ENCODE results near the gene PLEKHH1. TPM values are rescaled to one million over a fixed set of nuclear protein-coding genes. Genes with fewer than 3 reads are reported as not detected.
A peak's percentile ranks its signal among the peaks of the same experiment; 100 is the strongest.

Gene PLEKHH1
- total and polyA plus RNA-seq, 8 donors = 1.2 to 19.2 (median 15.3) TPM

DNA sequence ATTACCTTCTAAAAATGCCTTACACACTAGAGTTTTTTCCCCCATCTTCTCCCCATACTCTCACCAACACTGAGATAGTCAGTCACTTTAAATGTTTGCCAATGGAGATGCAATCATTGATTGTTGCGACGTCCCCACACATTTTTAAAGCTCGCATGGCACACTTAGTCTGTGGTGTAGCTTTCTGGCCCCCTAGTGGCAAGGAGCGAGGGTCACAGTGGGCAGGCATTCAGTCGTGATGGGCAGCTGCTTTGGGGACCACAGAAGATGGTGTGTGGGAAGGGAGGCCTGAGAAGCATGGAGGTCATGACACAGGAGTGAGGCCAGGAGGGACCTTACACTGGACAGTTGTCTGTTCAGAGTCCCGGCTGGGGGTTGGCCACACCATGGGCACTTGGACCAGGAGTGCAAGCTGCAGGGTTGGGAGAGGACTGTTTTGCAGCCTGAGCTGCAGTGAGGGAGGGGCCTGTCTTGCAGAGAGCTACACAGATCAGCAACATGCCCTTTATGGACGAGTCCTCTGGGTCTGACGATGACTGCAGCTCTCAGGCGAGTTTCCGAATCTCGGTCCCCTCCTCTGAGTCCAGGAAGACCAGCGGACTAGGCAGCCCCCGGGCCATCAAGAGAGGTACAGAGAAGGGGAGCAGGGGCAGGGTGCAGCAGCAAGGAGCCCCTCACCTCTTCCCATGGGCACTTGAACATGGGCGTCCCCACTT is 38.3 kb downstream of the PLEKHH1 start:
- DNase-seq (peak in 2 of 4 donors; percentile 31 to 65), ATAC-seq (peak; percentile 88)
- no peaks in the 10 kb centered on the region for H3K36me3 ChIP-seq
- peak; percentile 69 to 87 for TF ChIP-seq CTCF (IDR thresholded peaks at IDR 0.05)
- intact Hi-C loops (cut with DNase I) = loop anchor here in 1 of 2 donors (5.0 kb wide), 1 partner anchor 144 kb away; no protein-coding TSS in a partner anchor
- H3K4me3 ChIP-seq = no peak overlapping the region
- no peak overlapping the region for H3K27ac ChIP-seq
- no peaks in the 10 kb centered on the region for H3K27me3 ChIP-seq
- H3K9me3 ChIP-seq = no peaks in the 10 kb centered on the region
- no peaks in the 10 kb centered on the region for H3K4me1 ChIP-seq

DNA sequence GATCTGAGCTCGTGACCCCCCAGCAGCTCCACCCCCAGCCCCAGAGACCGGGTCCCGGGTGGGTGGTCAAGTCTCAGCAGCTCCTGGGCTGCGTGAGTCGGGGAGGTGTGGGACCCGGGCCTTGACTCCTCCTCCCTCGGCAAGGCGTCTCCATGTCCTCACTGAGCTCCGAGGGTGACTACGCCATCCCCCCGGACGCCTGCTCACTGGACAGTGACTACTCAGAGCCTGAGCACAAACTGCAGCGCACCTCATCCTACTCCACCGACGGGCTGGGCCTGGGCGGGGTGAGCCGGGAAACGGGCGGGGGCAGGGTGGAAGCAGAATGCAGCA is 38.9 kb downstream of the PLEKHH1 start:
- no peaks in the 10 kb centered on the region for H3K27me3 ChIP-seq
- intact Hi-C loops (cut with DNase I) = loop anchor here in 1 of 2 donors (5.0 kb wide), 1 partner anchor 145 kb away; no protein-coding TSS in a partner anchor
- ATAC-seq = no peak
- H3K4me3 ChIP-seq = no peak overlapping the region
- no peak overlapping the region for H3K27ac ChIP-seq
- no peaks in the 10 kb centered on the region for H3K4me1 ChIP-seq
- TF ChIP-seq CTCF (IDR thresholded peaks at IDR 0.05) = no peak
- peak in 1 of 4 donors; percentile 79 for DNase-seq
- no peaks in the 10 kb centered on the region for H3K36me3 ChIP-seq
- H3K9me3 ChIP-seq = no peaks in the 10 kb centered on the region

DNA sequence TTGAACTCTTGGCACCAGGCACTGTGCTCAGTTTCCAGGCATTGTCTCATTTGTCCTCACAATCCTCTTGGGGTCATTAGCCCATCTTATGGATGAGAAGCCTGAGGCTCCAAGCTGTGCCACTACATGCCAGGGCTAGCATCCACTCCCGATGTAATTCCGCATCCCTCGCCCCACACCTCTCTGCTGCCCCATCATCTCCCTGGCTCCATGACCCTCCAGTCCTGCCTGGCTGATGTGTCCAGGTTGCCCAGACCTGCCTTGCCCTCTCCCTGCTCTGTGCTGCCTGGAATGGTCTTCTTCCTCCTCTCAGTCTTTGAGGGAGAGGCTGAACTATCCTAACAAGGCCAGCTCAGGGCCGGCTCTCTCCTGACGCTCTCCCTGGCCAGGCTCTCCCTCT is 39.5 kb downstream of the PLEKHH1 start:
- H3K27ac ChIP-seq = no peak overlapping the region
- no peaks in the 10 kb centered on the region for H3K36me3 ChIP-seq
- no peaks in the 10 kb centered on the region for H3K4me1 ChIP-seq
- H3K27me3 ChIP-seq = no peaks in the 10 kb centered on the region
- intact Hi-C loops (cut with DNase I) = loop anchor here in 1 of 2 donors (5.0 kb wide), 1 partner anchor 145 kb away; no protein-coding TSS in a partner anchor
- no peaks in the 10 kb centered on the region for H3K9me3 ChIP-seq
- TF ChIP-seq CTCF (IDR thresholded peaks at IDR 0.05) = no peak
- no peak for DNase-seq
- no peak overlapping the region for H3K4me3 ChIP-seq
- ATAC-seq = no peak

DNA sequence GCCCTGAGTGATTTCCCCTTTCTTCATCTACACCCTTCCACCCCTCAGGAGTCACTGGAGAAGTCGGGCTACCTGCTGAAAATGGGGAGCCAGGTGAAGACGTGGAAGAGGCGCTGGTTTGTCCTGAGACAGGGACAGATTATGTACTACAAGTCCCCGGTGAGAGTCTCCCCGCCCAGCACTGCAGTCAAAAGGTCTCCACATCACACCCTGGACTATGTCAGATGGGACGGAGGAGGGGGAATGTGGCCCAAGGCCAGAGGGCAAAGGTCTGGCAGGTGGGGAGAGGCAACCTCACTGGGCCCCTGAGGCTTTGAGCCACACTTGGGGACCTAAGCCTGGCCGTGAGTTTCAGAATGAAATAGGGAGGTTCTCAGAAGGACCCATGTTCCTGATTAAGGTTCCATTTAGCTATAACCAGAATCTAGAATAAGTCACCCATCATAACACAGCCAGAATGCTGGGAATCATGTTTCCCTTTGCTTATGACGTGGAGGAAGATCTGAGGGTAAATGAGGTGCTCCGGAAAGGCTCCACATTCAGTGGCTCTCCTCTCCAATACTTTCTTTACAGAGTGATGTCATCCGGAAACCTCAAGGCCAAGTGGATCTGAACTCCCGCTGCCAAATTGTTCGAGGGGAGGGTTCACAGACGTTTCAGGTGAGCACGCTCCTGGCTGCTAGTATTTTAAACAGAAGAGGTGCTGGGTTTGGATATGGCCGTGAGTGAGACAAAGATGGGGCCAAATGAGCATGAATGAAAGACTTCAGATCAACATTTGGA is 40.3 kb downstream of the PLEKHH1 start:
- H3K9me3 ChIP-seq = no peaks in the 10 kb centered on the region
- no peaks in the 10 kb centered on the region for H3K4me1 ChIP-seq
- H3K27ac ChIP-seq = no peak overlapping the region
- ATAC-seq = no peak
- TF ChIP-seq CTCF (IDR thresholded peaks at IDR 0.05) = no peak
- H3K4me3 ChIP-seq = no peak overlapping the region
- H3K27me3 ChIP-seq = no peaks in the 10 kb centered on the region
- intact Hi-C loops (cut with DNase I) = loop anchor here in 1 of 2 donors (5.0 kb wide), 1 partner anchor 146 kb away; no protein-coding TSS in a partner anchor
- H3K36me3 ChIP-seq = no peaks in the 10 kb centered on the region
- DNase-seq = no peak

DNA sequence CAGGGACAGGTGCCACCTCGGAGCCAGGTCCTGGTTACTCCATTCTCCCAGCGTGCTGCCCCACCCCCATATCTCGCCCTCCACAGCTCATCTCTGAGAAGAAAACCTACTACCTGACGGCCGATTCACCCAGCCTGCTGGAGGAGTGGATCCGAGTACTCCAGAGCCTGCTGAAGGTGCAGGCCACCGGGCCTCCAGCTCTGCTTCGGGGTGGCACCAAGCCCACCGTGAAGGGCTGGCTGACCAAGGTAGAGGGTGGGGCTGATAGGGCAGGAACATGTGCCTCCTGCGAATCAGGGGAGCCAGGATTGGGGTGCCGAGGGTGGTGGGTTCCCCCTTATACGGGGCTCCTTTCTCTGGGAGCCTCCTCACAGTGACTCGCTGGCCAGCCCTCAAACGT is 41.1 kb downstream of the PLEKHH1 start:
- no peaks in the 10 kb centered on the region for H3K4me1 ChIP-seq
- no peak for TF ChIP-seq CTCF (IDR thresholded peaks at IDR 0.05)
- intact Hi-C loops (cut with DNase I) = loop anchor here in 1 of 2 donors (5.0 kb wide), 1 partner anchor 147 kb away; no protein-coding TSS in a partner anchor
- H3K4me3 ChIP-seq = no peak overlapping the region
- no peak for ATAC-seq
- no peaks in the 10 kb centered on the region for H3K27me3 ChIP-seq
- H3K36me3 ChIP-seq = no peaks in the 10 kb centered on the region
- no peaks in the 10 kb centered on the region for H3K9me3 ChIP-seq
- no peak for DNase-seq
- no peak overlapping the region for H3K27ac ChIP-seq
